Mesothelial cell of epicardium (in vitro differentiated cells): ENCODE results near the gene SLIRP. TPM values are rescaled to one million over a fixed set of nuclear protein-coding genes. Genes with fewer than 3 reads are reported as not detected.

Experiments used
- DNase-seq, 2 experiments: peaks; one replicate each; pipeline ENCODE4 v3.0.0; 2021; ENCODE audit warnings: low spot score in 2 of 2; ENCODE audit not compliant: unreplicated experiment in 2 of 2
- H3K27ac Mint-ChIP-seq: 2 replicates; pipeline ENCODE4 v1.8.0; 2021; ENCODE audit warnings: mixed read lengths
- H3K27me3 Mint-ChIP-seq: 2 replicates; pipeline ENCODE4 v1.8.0; 2021; ENCODE audit warnings: low read depth, mixed read lengths
- H3K36me3 Mint-ChIP-seq: 2 replicates; pipeline ENCODE4 v1.8.0; 2021; ENCODE audit warnings: mixed read lengths
- H3K4me1 Mint-ChIP-seq: 2 replicates; pipeline ENCODE4 v1.8.0; 2021; ENCODE audit warnings: mixed read lengths
- H3K4me3 Mint-ChIP-seq: 2 replicates; pipeline ENCODE4 v1.8.0; 2021; ENCODE audit warnings: mild to moderate bottlenecking, moderate library complexity, mixed read lengths
- H3K9me3 Mint-ChIP-seq: 2 replicates; pipeline ENCODE4 v1.8.0; 2021; ENCODE audit warnings: mixed read lengths
- CTCF ChIP-seq: fragments of 200-600 bp; sonication (generic); IDR thresholded peaks from one replicate; pipeline ENCODE4 v1.5.0; 2021; ENCODE audit warnings: antibody characterized with exemption; ENCODE audit not compliant: unreplicated experiment
- total RNA-seq: library from RNA; stranded (reverse); gene quantifications from 3 replicates; pipeline ENCODE4 v1.2.1, GENCODE V29; 2021

Gene SLIRP
- total RNA-seq, 1 donor from 2014 or later: 104 TPM

DNA sequence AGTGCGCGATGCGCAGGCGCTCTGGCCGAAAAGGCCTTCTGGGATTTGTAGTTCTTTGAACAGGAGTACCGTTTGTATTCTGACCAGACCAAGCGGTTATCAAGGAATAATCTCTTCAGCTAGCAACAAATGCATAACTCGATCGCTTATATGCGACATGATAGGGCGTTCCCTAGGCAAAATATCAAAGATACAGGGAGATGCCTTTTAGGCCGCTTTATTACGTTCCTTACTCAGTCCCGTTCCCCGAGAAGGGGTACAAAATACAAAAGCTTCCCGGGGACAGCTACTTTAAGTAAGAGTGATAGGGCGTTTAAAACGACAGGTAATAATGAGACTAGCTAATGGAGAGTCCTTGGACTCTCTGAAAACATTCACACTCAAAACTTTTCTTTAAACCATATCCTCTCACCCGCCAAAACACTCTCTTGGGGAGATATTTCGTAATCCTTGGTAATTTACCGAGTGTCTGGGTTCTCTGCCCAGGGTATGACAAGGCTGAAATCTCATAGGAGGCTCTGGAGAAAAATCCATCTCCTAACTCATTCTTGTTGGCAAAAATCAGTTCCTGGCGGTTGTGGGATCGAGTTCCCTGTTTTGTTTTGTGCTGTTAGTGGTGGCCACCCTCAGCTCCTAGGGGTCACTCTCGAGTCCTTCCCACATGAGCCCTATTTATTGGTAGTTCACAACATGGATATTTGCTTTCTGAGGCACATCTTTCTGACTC, 53.5 kb downstream of the SLIRP start:
- Mint-ChIP-seq H3K27ac (peak overlapping the region; percentile 98), H3K4me1 (peaks cover 21% of the 10 kb centered on the region), H3K36me3 (peaks cover 7% of the 10 kb centered on the region), H3K4me3 (peak overlapping the region; percentile 99), H3K27me3 (no peaks in the 10 kb centered on the region), H3K9me3 (no peaks in the 10 kb centered on the region)
- no peak for DNase-seq
- TF ChIP-seq CTCF: no peak

- no peaks in the 10 kb centered on the region for H3K9me3 Mint-ChIP-seq
- H3K27ac Mint-ChIP-seq: no peak overlapping the region
- DNase-seq: no peak
- H3K27me3 Mint-ChIP-seq: no peaks in the 10 kb centered on the region
- peaks cover 1% of the 10 kb centered on the region for H3K36me3 Mint-ChIP-seq
- peaks cover 20% of the 10 kb centered on the region for H3K4me1 Mint-ChIP-seq
- no peak for TF ChIP-seq CTCF
- H3K4me3 Mint-ChIP-seq: no peak overlapping the region
Measured at GRCh38 chr14:77763316-77763715, 55.4 kb downstream of the SLIRP start.

- Mint-ChIP-seq H3K9me3 (no peaks in the 10 kb centered on the region), H3K4me1 (peaks cover 13% of the 10 kb centered on the region), H3K27ac (no peak overlapping the region), H3K36me3 (no peaks in the 10 kb centered on the region), H3K4me3 (no peak overlapping the region), H3K27me3 (no peaks in the 10 kb centered on the region)
- no peak for DNase-seq
- no peak for TF ChIP-seq CTCF
Measured at GRCh38 chr14:77763978-77764377, 56.1 kb downstream of the SLIRP start.

Other genes starting within 250 kb of the SLIRP start
- 0.18 to 0.25 TPM (median 0.24 TPM) in 3 replicates for gene ISM2, start 209.3 kb upstream of the SLIRP start, total RNA-seq
- gene SPTLC2, start 91.5 kb upstream of the SLIRP start, total RNA-seq: 34.1 to 36.6 TPM (median 35.8 TPM) in 3 replicates
- 10.9 to 13.2 TPM (median 12.3 TPM) in 3 replicates for gene ALKBH1, start 80 bp upstream of the SLIRP start, total RNA-seq
- 79.7 to 82.9 TPM (median 82.4 TPM) in 3 replicates for gene SNW1, start 53.1 kb downstream of the SLIRP start, total RNA-seq
- gene ADCK1, start 92.0 kb downstream of the SLIRP start, total RNA-seq: 13.2 to 13.3 TPM (median 13.2 TPM) in 3 replicates